HepG2 (cell line): Measurements from ENCODE around the gene UCN. TPM values are rescaled to one million over a fixed set of nuclear protein-coding genes. Genes with fewer than 3 reads are reported as not detected.

ENCODE experiments used
- ATAC-seq: fragments of 200-7000 bp; cut with Tn5 transposase; 3 replicates; pipeline ENCODE4 v1.9.1; 2020; ENCODE audit warnings: mild to moderate bottlenecking, moderate library complexity
- BruUV-seq: library from RNA; stranded (reverse); fragments of 400-500 nt; replicated peaks from 2 replicates; lab custom pipeline; 2021; lab: Mats Ljungman, UMichigan
- CTCF ChIA-PET: fragments of 300-600 bp; formaldehyde crosslinking; extraction: SDS; loops from one replicate; lab custom pipeline; 2021; ENCODE audit warnings: low total read pairs, inconsistent platforms, low intra/inter-chr PET ratio; lab: Yijun Ruan, JAX
- POLR2A ChIA-PET: fragments of 350-600 bp; sonication (Branson Sonifier 250); formaldehyde crosslinking; loops from one replicate; lab custom pipeline; 2020; ENCODE audit warnings: antibody characterized with exemption, inconsistent platforms; lab: Yijun Ruan, JAX
- DNase-seq: peaks from one replicate; pipeline ENCODE4 v3.0.0-alpha.2; 2015; ENCODE audit warnings: low spot score
- FAIRE-seq: peaks from 3 replicates; lab custom pipeline; 2011; peaks lifted over from hg19 to GRCh38; lab: Jason Lieb, UNC
- H2AFZ ChIP-seq: one replicate; pipeline ENCODE4 v1.6.1; 2011; ENCODE audit warnings: low read length, inconsistent platforms
- H3K27ac ChIP-seq: fragments of 300-600 bp; 3 replicates; pipeline ENCODE4 v1.8.0; 2011; ENCODE audit warnings: mixed run types, mild to moderate bottlenecking, mixed read lengths, low read length, inconsistent platforms; ENCODE audit not compliant: insufficient read depth; ENCODE audit errors: extremely low read length
- H3K27me3 ChIP-seq, 2 experiments: fragments of 200-600 bp in 1 of 2; 2 replicates in 1 of 2; 3 replicates in 1 of 2; pipeline versions ENCODE4 v1.6.0 to v1.8.0; 2011; ENCODE audit warnings: low read length in 2 of 2, mild to moderate bottlenecking in 2 of 2, moderate library complexity in 2 of 2, inconsistent platforms in 1 of 2; ENCODE audit not compliant: insufficient read depth in 2 of 2, control insufficient read depth in 1 of 2
- H3K36me3 ChIP-seq, 2 experiments: fragments of 200-600 bp in 1 of 2; replicated peaks in 1 of 2; 2 replicates in 1 of 2; 3 replicates in 1 of 2; pipeline versions ENCODE4 v1.5.1 to v1.8.0; 2011; ENCODE audit warnings: low read length in 2 of 2, inconsistent platforms in 1 of 2; ENCODE audit not compliant: insufficient read depth in 2 of 2, control insufficient read depth in 1 of 2
- H3K4me1 ChIP-seq: 2 replicates; pipeline ENCODE4 v1.5.1; 2012; ENCODE audit warnings: low read length, inconsistent platforms; ENCODE audit not compliant: insufficient read depth
- H3K4me2 ChIP-seq: 2 replicates; pipeline ENCODE4 v1.6.0; 2011; ENCODE audit warnings: low read depth, low read length, inconsistent platforms
- H3K4me3 ChIP-seq, 3 experiments: fragments of 200-600 bp in 1 of 3; sonication (generic), shearing (Covaris generic) in 1 of 3; replicated peaks in 1 of 3; 2 replicates each; pipeline ENCODE4 v1.5.1; 2011 to 2016; ENCODE audit warnings: low read length in 3 of 3, inconsistent platforms in 2 of 3, low read depth in 2 of 3, mild to moderate bottlenecking in 2 of 3, control low read depth in 1 of 3, mixed read lengths in 1 of 3; ENCODE audit not compliant: insufficient read depth in 1 of 3
- H3K79me2 ChIP-seq: one replicate; pipeline ENCODE4 v1.6.1; 2011; ENCODE audit warnings: low read length, inconsistent platforms; ENCODE audit not compliant: insufficient read depth
- H3K9ac ChIP-seq: 2 replicates; pipeline ENCODE4 v1.6.0; 2011; ENCODE audit warnings: mild to moderate bottlenecking, low read depth, low read length, inconsistent platforms; ENCODE audit not compliant: insufficient read depth
- H3K9me3 ChIP-seq: 2 replicates; pipeline ENCODE4 v1.5.1; 2012; ENCODE audit warnings: mild to moderate bottlenecking, low read length
- H4K20me1 ChIP-seq: 2 replicates; pipeline ENCODE4 v1.6.0; 2011; ENCODE audit warnings: inconsistent platforms, mild to moderate bottlenecking, low read length, moderate library complexity; ENCODE audit not compliant: insufficient read depth
- JUND ChIP-seq: sonication (generic); formaldehyde crosslinking; IDR thresholded peaks from 2 replicates; pipeline ENCODE4 v1.8.0; 2022; ENCODE audit warnings: mild to moderate bottlenecking, missing genetic modification reagents
- KLF16 ChIP-seq, 2 experiments: sonication (generic) in 1 of 2; formaldehyde crosslinking in 1 of 2; IDR thresholded peaks; 2 replicates each; pipeline versions ENCODE4 v1.6.1 to v1.8.0; 2016 to 2023; ENCODE audit warnings: missing genetic modification reagents in 2 of 2, missing compliant biosample characterization in 1 of 2
- KMT2B ChIP-seq: IDR thresholded peaks from 2 replicates; pipeline ENCODE4 v1.6.1; 2016; ENCODE audit warnings: missing genetic modification reagents, missing compliant biosample characterization
- MAFF ChIP-seq: IDR thresholded peaks from 2 replicates; pipeline ENCODE4 v1.6.1; 2011; ENCODE audit warnings: low read depth, low read length, improper control_type of control experiment
- MAFK ChIP-seq, 2 experiments: IDR thresholded peaks in 1 of 2; conservative IDR thresholded peaks in 1 of 2; 2 replicates each; pipeline ENCODE4 v1.6.1; 2011; ENCODE audit warnings: improper control_type of control experiment in 2 of 2, low read length in 2 of 2
- MLLT10 ChIP-seq: sonication (generic); formaldehyde crosslinking; IDR thresholded peaks from 2 replicates; pipeline ENCODE4 v1.4.0; 2020; ENCODE audit warnings: missing genetic modification reagents
- NCOA5 ChIP-seq: sonication (generic); formaldehyde crosslinking; IDR thresholded peaks from 2 replicates; pipeline ENCODE4 v1.4.0; 2020; ENCODE audit warnings: missing genetic modification reagents
- SKI ChIP-seq: fragments of 450-650 bp; IDR thresholded peaks from one replicate; pipeline ENCODE4 v1.6.1; 2018; ENCODE audit warnings: mild to moderate bottlenecking; ENCODE audit not compliant: partially characterized antibody
- TMF1 ChIP-seq: sonication (generic); formaldehyde crosslinking; IDR thresholded peaks from 2 replicates; pipeline ENCODE4 v1.8.1; 2022; ENCODE audit warnings: low read depth, missing genetic modification reagents
- XBP1 ChIP-seq: sonication (generic); formaldehyde crosslinking; IDR thresholded peaks from 2 replicates; pipeline ENCODE4 v1.5.0; 2020; ENCODE audit warnings: missing genetic modification reagents
- ZNF660 ChIP-seq: sonication (generic); formaldehyde crosslinking; IDR thresholded peaks from 2 replicates; pipeline ENCODE4 v1.5.1; 2020; ENCODE audit warnings: mild to moderate bottlenecking, low read depth, missing genetic modification reagents, borderline replicate concordance
- ZNF770 ChIP-seq: sonication (generic); formaldehyde crosslinking; IDR thresholded peaks from 2 replicates; pipeline ENCODE4 v1.5.0; 2020; ENCODE audit warnings: mild to moderate bottlenecking, missing genetic modification reagents
- WGBS: methylation state at CpG from one replicate; pipeline ENCODE4 v1.1.6; 2017; ENCODE audit warnings: low lambda C conversion rate; 5-methylcytosine and 5-hydroxymethylcytosine counted together
- in situ Hi-C: cut with HindIII; loops from 2 replicates; pipeline ENCODE4 v1.10.0; 2017; ENCODE audit warnings: low pct_unique_long_range_greater_than_20kb; ENCODE audit not compliant: extremely low pct_ligation_motif_present
- intact Hi-C: fragments of 100-400 bp; cut with micrococcal nuclease; formaldehyde crosslinking; loops from one replicate; pipeline ENCODE4 v1.10.0; 2022; ENCODE audit not compliant: unreplicated experiment
- polyA plus RNA-seq, 8 experiments: library from polyadenylated mRNA; depleted of rRNA in 3 of 8; stranded (reverse) in 7 of 8; unstranded in 1 of 8; fragments of >200 nt; fragmentation: Illumina TruSeq in 4 of 8; extraction: Trizol in 4 of 8; gene quantifications; 2 replicates each; pipeline versions ENCODE4 v1.2.1 to v1.2.3, GENCODE V29; 2011 to 2016; ENCODE audit warnings: low read depth in 4 of 8, missing spikeins in 1 of 8, mixed read lengths in 1 of 8; ENCODE audit not compliant: insufficient read depth in 1 of 8
- total RNA-seq, 5 experiments: library from RNA; depleted of rRNA; stranded (reverse); fragments of >200 nt; fragmentation: Illumina TruSeq; extraction: Trizol; gene quantifications; 2 replicates each; pipeline ENCODE4 v1.2.3, GENCODE V29; 2016; ENCODE audit warnings: low read depth in 1 of 5
- TF ChIP-seq, protein P1 (sequence below): sonication (generic); formaldehyde crosslinking; IDR thresholded peaks from 2 replicates; pipeline ENCODE4 v1.4.0; 2020; ENCODE audit warnings: missing genetic modification reagents
- TF ChIP-seq, protein P2 (sequence below): sonication (generic); formaldehyde crosslinking; IDR thresholded peaks from 2 replicates; pipeline ENCODE4 v1.4.0; 2020; ENCODE audit warnings: missing genetic modification reagents

The UCN gene
- total and polyA plus RNA-seq, 2 of the 13 experiments (the other 11 are each of a cell fraction or from before 2014, with no cell fraction given), result 1.2 to 2.3 TPM

DNA sequence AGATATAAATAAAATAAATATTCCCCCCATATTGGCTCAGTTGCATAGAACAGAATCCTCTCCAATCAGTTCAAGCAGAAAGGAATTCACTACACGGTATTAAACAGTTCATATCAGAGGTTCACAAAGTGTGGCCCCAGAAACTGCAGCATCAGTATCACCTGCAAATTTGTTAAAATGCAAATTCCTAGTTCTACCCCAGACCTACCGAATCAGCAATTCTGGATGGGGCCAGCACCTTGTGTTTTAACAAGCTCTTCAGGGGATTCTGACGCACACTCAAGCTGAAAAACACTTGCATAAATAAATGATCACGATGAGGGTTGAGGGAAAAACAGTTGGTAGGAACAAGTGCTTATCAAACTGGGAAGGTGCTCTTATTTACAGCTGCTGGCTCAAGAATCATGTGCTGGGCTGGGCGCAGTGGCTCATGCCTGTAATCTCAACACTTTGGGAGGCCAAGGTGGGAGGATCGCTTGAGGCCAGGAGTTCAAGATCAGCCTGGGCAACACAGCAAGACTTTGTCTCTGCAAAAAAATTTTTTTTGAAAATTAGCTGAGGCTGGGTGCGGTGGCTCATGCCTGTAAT lies 42.0 kb upstream of the UCN start:
- BruUV-seq, result no TSS peak
- Histone ChIP-seq H3K4me1 (peaks cover 57% of the 10 kb centered on the region), H3K4me3 (no peak overlapping the region), H3K79me2 (peaks cover 92% of the 10 kb centered on the region), H3K27me3 (no peaks in the 10 kb centered on the region), H3K9me3 (no peaks in the 10 kb centered on the region), H3K27ac (peak overlapping the region; percentile 3), H3K4me2 (no peak overlapping the region), H2AFZ (no peak overlapping the region), H4K20me1 (no peaks in the 10 kb centered on the region), H3K36me3 (peaks cover 1 to 5% of the 10 kb centered on the region in 2 experiments; a peak in 3 of 5 replicates), H3K9ac (no peak overlapping the region)
- TF ChIP-seq JUND (CRISPR knock-in tag), result no peak
- peak; percentile 23 to 72; a peak in 3 of 4 replicates for TF ChIP-seq MAFK (conservative IDR thresholded peaks at IDR 0.05 in 1 of 2, IDR thresholded peaks at IDR 0.05 in 1 of 2; ENCODE audit: low read length in 2 of 2)
- peak; percentile 57; the same call in 1 of the 2 replicates for TF ChIP-seq MAFF
- peak; percentile 45 for TF ChIP-seq ZNF770
- WGBS, result 95% methylated on average over 7 of the region's 7 CpGs
- intact Hi-C loops (no loop called here), in situ Hi-C loops (no loop called here)
- FAIRE-seq (no peak), ATAC-seq (no peak), DNase-seq (no peak)
- ChIA-PET CTCF (no interaction called here), POLR2A (interaction anchor here (1.2 kb wide), 2 partner anchors 23 to 30 kb away, joined by 3 read pairs; no protein-coding TSS in a partner anchor)

GRCh38 chr2:27347641-27348040 lies 39.4 kb upstream of the UCN start:
- FAIRE-seq (no peak), ATAC-seq (no peak; the same call in 2 of the 3 replicates), DNase-seq (no peak)
- Histone ChIP-seq H2AFZ (no peak overlapping the region), H3K4me1 (peaks cover 32% of the 10 kb centered on the region), H3K27me3 (no peaks in the 10 kb centered on the region), H3K27ac (no peak overlapping the region), H3K9me3 (no peaks in the 10 kb centered on the region), H3K79me2 (peaks cover 79% of the 10 kb centered on the region), H3K9ac (no peak overlapping the region), H3K4me2 (no peak overlapping the region), H3K36me3 (peaks cover 8 to 18% of the 10 kb centered on the region in 2 experiments; a peak in 4 of 5 replicates), H4K20me1 (peaks cover 6% of the 10 kb centered on the region; the same call in 1 of the 2 replicates), H3K4me3 (no peak overlapping the region)
- in situ Hi-C loops (no loop called here), intact Hi-C loops (no loop called here)
- WGBS, result 97% methylated on average over 2 of the region's 2 CpGs
- no TSS peak for BruUV-seq
- ChIA-PET CTCF (no interaction called here), POLR2A (no interaction called here)
- TF ChIP-seq, protein P1, sequence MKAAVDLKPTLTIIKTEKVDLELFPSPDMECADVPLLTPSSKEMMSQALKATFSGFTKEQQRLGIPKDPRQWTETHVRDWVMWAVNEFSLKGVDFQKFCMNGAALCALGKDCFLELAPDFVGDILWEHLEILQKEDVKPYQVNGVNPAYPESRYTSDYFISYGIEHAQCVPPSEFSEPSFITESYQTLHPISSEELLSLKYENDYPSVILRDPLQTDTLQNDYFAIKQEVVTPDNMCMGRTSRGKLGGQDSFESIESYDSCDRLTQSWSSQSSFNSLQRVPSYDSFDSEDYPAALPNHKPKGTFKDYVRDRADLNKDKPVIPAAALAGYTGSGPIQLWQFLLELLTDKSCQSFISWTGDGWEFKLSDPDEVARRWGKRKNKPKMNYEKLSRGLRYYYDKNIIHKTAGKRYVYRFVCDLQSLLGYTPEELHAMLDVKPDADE (CRISPR knock-in tag), result no peak
- TF ChIP-seq KLF16 (CRISPR knock-in tag; IDR thresholded peaks at IDR 0.05), result no peak
- no peak for TF ChIP-seq XBP1
- TF ChIP-seq, protein P2, sequence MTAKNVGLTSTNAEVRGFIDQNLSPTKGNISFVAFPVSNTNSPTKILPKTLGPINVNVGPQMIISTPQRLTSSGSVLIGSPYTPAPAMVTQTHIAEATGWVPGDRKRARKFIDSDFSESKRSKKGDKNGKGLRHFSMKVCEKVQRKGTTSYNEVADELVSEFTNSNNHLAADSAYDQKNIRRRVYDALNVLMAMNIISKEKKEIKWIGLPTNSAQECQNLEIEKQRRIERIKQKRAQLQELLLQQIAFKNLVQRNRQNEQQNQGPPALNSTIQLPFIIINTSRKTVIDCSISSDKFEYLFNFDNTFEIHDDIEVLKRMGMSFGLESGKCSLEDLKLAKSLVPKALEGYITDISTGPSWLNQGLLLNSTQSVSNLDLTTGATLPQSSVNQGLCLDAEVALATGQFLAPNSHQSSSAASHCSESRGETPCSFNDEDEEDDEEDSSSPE, result no peak
- no peak for TF ChIP-seq SKI
- no peak for TF ChIP-seq KMT2B (CRISPR knock-in tag)
- TF ChIP-seq MLLT10 (CRISPR knock-in tag), result no peak
- TF ChIP-seq TMF1 (CRISPR knock-in tag), result no peak
- TF ChIP-seq ZNF660 (CRISPR knock-in tag), result no peak
- no peak for TF ChIP-seq NCOA5 (CRISPR knock-in tag)
